Ovary (tissue), 9 donors: ENCODE measurements around the gene SND1. TPM values are rescaled to one million over a fixed set of nuclear protein-coding genes. Genes with fewer than 3 reads are reported as not detected.

ENCODE experiments used
- DNase-seq, 5 donors: peaks; one replicate each; pipeline ENCODE4 v3.0.0-alpha.2; 2019 to 2020
- H3K27ac ChIP-seq, 2 donors: fragments of 200-600 bp; one replicate each; pipeline versions ENCODE4 v1.5.1 to v1.8.0; 2019 to 2022
- H3K27me3 ChIP-seq: fragments of 200-600 bp; one replicate; pipeline ENCODE4 v1.8.0; 2022
- H3K36me3 ChIP-seq: fragments of 200-600 bp; sonication (generic); one replicate; pipeline ENCODE4 v1.5.1; 2019
- H3K4me1 ChIP-seq: one replicate; pipeline ENCODE4 v1.8.1; 2013; ENCODE audit warnings: mild to moderate bottlenecking, moderate library complexity; ENCODE audit not compliant: insufficient read depth
- H3K4me3 ChIP-seq: fragments of 200-600 bp; sonication (generic); one replicate; pipeline ENCODE4 v1.5.1; 2017
- H3K9me3 ChIP-seq, 2 donors: fragments of 200-600 bp in 1 of 2; sonication (generic) in 1 of 2; one replicate each; pipeline versions ENCODE4 v1.5.1 to v1.8.1; 2013 to 2019; ENCODE audit warnings: mild to moderate bottlenecking in 1 of 2, moderate library complexity in 1 of 2
- CTCF ChIP-seq, 3 donors: fragments of 450-650 bp in 2 of 3; fragments of 200-600 bp in 1 of 3; IDR thresholded peaks; one replicate each; pipeline versions ENCODE4 v1.5.1 to v1.8.0; 2016 to 2022; ENCODE audit warnings: antibody characterized with exemption in 3 of 3, mild to moderate bottlenecking in 1 of 3
- EP300 ChIP-seq: sonication (generic); formaldehyde crosslinking; IDR thresholded peaks from one replicate; pipeline ENCODE4 v1.6.1; 2017; ENCODE audit warnings: antibody characterized with exemption
- POLR2A ChIP-seq: fragments of 450-650 bp; IDR thresholded peaks from one replicate; pipeline ENCODE4 v1.6.1; 2017; ENCODE audit warnings: antibody characterized with exemption, mild to moderate bottlenecking, moderate library complexity
- WGBS, 3 donors: extraction: QIAGEN DNeasy Blood & Tissue Kit in 1 of 3; methylation state at CpG; one replicate each; pipeline versions ENCODE4 v1.1.5 to v1.1.7; 2013 to 2017; 5-methylcytosine and 5-hydroxymethylcytosine counted together
- intact Hi-C, 4 donors: fragments of 100-400 bp; cut with DNase I; formaldehyde crosslinking; loops; one replicate each; pipeline versions ENCODE4 v1.11.0 to v1.15.1; 2022 to 2023
- polyA plus RNA-seq, 2 donors: library from polyadenylated mRNA; stranded (reverse); fragments of 200-250 nt in 1 of 2; fragments of 350-450 nt in 1 of 2; fragmentation: Illumina TruSeq in 1 of 2; extraction: RNeasy Lipid Tissue Mini Kit (QIAGEN cat#74804) in 1 of 2; gene quantifications; one replicate each; pipeline ENCODE4 v1.2.3, GENCODE V29; 2013 to 2014
- total RNA-seq, 7 donors: library from RNA; depleted of rRNA in 2 of 7; stranded (reverse); fragments of >200 nt in 2 of 7; fragmentation: NEBNext Ultra II Directional in 3 of 7; extraction: Animal tissue kit (Norgen Biotek cat#: 25700) in 3 of 7; gene quantifications; one replicate each; pipeline versions ENCODE4 v1.1.0 to v1.2.4, GENCODE V29; 2016 to 2023
- donor health status: DM: no; HTN: no; CAD: no; lungs with moderate emphysema.
- donor health status: DM: no; HTN: no; CAD: no.
- donor health status: Bipolar disorder and iron deficiency.
- donor health status: DM: yes; HTN: yes; CAD: no.
- donor health status: DM: no; HTN: no; CAD: no.
- donor health status: DM: yes; HTN: yes; CAD: no.

SND1 gene
- total and polyA plus RNA-seq, 9 donors, result 91.4 to 297 (median 182) TPM

GRCh38 chr7:128098629-128099028, 446.6 kb downstream of the SND1 start:
- no peak for DNase-seq
- WGBS, 3 donors, result 93 to 99% (median 96%) methylated on average over 5 of the region's 5 CpGs
- Histone ChIP-seq H3K27ac (no peak overlapping the region), H3K4me3 (no peak overlapping the region), H3K27me3 (no peaks in the 10 kb centered on the region), H3K36me3 (no peaks in the 10 kb centered on the region), H3K4me1 (peaks cover 2% of the 10 kb centered on the region), H3K9me3 (no peaks in the 10 kb centered on the region)
- intact Hi-C loops, result no loop called here
- TF ChIP-seq POLR2A, result no peak

GRCh38 chr7:128099204-128099671, 447.2 kb downstream of the SND1 start:
- H3K36me3 ChIP-seq, result no peaks in the 10 kb centered on the region
- peaks cover 4% of the 10 kb centered on the region for H3K4me1 ChIP-seq
- no peaks in the 10 kb centered on the region for H3K27me3 ChIP-seq
- no peak overlapping the region for H3K4me3 ChIP-seq
- 84 to 92% (median 92%) methylated on average over 5 of the region's 5 CpGs for WGBS, 3 donors
- DNase-seq, result no peak
- TF ChIP-seq POLR2A, result no peak
- TF ChIP-seq CTCF (IDR thresholded peaks at IDR 0.05), result no peak
- H3K27ac ChIP-seq, result no peak overlapping the region
- intact Hi-C loops, result no loop called here
- H3K9me3 ChIP-seq, result no peaks in the 10 kb centered on the region

- intact Hi-C loops, result no loop called here
- TF ChIP-seq EP300 (no peak), CTCF (IDR thresholded peaks at IDR 0.05) (no peak), POLR2A (no peak)
- WGBS, 3 donors, result 70 to 92% (median 83%) methylated on average over 3 of the region's 3 CpGs
- Histone ChIP-seq H3K4me3 (no peak overlapping the region), H3K27me3 (no peaks in the 10 kb centered on the region), H3K9me3 (no peaks in the 10 kb centered on the region), H3K36me3 (no peaks in the 10 kb centered on the region), H3K27ac (no peak overlapping the region), H3K4me1 (peaks cover 4% of the 10 kb centered on the region)
- no peak for DNase-seq
Measured at GRCh38 chr7:128100225-128100948, 448.4 kb downstream of the SND1 start.

GRCh38 chr7:128100949-128101713, 449.1 kb downstream of the SND1 start:
- no peaks in the 10 kb centered on the region for H3K27me3 ChIP-seq
- H3K27ac ChIP-seq, result no peak overlapping the region
- intact Hi-C loops, result no loop called here
- WGBS, 3 donors, result 27 to 41% (median 33%) methylated on average over 10 of the region's 10 CpGs
- peaks cover 4% of the 10 kb centered on the region for H3K4me1 ChIP-seq
- H3K9me3 ChIP-seq, result no peaks in the 10 kb centered on the region
- H3K36me3 ChIP-seq, result no peaks in the 10 kb centered on the region
- H3K4me3 ChIP-seq, result no peak overlapping the region
- no peak for DNase-seq
- TF ChIP-seq POLR2A, result no peak
- TF ChIP-seq CTCF (IDR thresholded peaks at IDR 0.05), result no peak
- TF ChIP-seq EP300, result no peak
